SHP77 treated with DMSO at 0.1 percent for 48 hours (cell line): ENCODE data around the gene CDK6.

Experiments
- DNase-seq: peaks from one replicate; lab custom pipeline; 2025; lab: John Stamatoyannopoulos, UW

The CDK6 gene

DNA sequence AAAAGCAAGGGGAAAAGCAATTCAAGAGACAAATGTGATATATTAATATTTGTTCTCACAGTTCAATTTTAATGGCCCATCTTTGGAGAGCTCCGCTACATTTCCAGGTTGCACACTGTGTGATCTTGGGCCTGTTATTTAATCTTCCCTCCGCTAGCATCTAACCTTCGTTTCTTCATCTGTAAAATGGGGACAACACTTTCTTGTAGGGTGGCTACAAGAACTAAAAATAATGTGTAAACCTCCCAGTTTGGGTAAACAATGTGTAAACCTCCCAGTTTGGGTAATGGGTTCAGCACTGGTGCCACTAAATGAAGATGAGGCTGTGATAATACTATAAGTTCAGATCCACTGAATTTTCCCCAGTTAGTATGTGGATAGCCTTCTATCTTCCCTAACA lies 99.5 kb downstream of the CDK6 start:
- no peak for DNase-seq

DNA sequence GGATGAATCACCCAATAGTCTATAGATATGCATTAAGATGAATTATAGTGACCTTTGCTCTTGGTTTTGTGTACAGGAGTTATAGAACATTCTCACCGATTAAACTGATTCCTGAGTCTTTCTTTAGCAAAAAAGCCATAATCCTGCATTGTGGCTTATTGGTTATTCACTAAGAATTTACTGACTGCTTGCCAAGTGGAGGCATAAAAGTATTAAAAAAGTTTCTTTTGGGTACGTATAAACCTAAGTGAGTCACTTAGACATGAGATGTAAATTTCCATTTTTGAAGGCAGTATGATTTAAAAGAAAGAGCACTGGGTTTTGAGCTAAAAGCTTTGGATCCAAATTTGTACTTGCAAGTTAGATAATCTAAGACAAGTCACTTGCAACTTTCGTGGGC lies 100.7 kb downstream of the CDK6 start:
- DNase-seq: no peak

DNA sequence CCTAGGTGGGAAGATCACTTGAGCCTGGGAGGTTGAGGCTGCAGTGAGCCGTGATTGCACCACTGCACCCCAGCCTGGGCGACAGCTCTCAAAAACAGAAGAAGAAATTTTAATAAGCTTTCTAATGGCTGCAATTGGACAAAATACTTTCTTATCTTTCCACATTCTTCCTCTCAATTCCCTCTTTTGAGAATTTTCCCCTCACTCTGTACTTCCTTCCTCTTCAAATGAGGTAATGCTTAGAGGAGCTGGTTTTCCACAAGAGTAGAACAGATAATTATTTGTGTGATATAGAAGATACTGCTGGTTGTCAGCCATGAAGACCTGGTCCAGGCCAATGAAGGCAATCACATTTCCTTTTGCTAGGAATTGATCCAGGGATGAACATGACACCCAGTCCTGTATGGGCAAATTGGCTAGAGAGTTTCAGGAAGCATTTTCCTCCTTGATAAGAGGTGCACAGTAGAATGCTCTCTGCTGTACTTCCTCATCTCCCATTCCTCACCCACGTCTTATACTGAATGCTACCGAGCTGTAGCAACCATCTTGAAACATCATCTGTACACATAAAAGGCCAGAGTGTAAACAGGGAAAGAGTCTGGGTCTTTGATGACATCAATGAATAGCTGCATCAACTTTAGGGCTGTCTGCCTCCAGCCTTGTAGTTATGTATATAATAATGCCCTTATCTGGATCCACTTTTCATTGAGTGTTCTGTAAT lies 103.9 kb downstream of the CDK6 start:
- no peak for DNase-seq

DNA sequence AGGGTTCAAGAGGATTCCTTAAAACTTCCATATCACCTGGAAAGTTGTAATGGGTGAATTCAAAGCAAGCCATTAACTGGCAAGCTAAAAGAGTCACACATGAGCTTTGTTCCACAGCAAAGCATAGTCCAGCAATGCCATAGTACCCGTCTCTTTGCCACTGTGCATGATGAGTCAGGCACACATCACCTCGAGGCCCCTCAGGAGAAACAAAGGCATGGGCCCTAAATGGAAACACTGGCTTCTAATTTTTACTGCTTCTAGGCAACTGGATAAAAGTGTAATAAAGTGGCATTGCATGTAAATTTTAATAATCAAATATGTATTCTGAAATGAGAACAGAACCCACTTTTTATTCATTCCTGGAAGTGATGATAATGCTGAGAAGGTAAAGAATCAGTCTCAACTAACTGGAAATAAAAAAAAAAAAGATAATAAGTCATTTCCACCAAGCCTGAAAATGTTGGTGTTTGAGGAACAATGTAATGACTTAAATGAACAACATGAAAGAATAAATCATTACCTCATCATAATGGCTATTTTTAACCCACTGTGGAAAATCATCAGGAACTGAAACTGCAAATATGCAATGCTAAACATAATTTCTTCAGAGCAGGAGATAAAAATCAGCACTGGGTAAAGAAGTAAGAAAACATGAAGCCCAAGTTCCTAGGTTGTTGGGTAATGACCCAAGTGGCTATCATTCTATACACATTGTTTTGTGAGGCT lies 104.9 kb downstream of the CDK6 start:
- no peak for DNase-seq

DNA sequence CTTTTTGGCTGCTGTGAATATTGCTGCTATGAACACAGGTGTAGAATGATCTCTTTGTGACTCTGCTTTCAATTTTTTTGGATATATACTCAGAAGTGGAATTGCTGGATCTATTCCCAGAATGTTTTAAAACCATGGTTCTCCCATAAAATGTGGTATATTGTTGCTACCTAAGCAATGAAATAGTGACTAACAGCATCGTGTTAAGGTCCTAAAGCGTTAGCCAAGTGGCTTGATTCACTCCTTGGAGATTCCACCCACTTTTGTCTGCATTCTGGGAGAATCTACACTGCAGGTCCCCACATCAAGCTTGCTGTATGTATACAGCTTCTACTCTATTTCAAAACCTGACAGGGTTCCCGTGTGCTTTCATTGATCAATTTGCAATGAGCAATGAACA lies 105.6 kb downstream of the CDK6 start:
- DNase-seq: no peak

DNA sequence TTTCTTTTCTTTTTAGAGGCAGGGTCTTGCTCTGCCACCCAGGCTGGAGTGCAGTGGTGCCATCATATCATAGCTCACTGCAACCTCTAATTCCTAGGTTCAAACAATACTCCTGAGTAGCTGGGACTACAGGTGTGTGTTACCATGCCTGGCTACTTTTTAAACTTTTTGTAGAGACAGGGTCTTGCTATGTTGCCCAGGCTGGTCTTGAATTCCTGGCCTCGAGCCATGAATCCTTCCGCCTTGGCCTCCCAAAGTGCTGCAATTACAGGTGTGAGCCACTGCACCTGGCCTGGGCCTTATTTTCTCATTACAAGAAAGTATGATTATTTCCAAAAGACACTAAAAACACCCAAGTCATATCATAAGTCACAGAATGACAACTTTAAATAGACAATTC lies 106.6 kb downstream of the CDK6 start:
- no peak for DNase-seq

DNA sequence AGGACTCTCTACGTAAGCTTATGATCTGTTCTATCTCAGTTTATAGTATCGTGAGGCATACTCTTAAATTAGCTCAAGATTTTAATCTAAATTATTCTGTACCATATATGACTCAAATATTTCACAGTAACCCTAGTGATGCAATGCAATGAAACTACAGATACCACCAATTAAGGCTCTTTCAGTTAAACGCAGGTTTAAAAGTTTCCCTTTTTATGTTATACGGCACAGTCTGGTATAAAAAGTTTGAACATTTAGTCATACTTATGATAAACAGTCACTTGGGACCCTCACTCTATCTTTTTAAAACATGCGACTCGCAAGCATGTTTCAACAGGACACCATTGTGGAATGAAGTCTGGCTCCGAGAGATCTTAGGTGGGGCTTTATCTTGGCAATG lies 107.2 kb downstream of the CDK6 start:
- DNase-seq: no peak

DNA sequence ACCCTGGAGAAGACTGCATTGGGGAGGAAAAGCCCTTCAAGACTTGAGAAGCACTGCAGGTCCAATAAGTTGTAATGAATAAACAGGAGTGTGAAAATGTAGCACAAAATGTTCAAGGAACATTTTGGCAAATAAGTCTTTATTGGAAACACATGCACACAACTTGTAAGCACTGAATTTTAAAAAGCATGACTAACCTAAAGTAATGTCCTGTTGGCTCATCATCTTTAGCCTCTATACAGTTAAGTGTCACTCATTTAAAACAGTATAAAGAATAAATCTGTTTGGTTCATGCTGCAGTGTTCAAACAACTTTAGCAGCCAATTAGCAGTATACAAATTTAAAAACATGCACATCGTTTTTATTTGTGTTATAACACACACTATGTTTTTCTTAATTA lies 108.6 kb downstream of the CDK6 start:
- DNase-seq: no peak

DNA sequence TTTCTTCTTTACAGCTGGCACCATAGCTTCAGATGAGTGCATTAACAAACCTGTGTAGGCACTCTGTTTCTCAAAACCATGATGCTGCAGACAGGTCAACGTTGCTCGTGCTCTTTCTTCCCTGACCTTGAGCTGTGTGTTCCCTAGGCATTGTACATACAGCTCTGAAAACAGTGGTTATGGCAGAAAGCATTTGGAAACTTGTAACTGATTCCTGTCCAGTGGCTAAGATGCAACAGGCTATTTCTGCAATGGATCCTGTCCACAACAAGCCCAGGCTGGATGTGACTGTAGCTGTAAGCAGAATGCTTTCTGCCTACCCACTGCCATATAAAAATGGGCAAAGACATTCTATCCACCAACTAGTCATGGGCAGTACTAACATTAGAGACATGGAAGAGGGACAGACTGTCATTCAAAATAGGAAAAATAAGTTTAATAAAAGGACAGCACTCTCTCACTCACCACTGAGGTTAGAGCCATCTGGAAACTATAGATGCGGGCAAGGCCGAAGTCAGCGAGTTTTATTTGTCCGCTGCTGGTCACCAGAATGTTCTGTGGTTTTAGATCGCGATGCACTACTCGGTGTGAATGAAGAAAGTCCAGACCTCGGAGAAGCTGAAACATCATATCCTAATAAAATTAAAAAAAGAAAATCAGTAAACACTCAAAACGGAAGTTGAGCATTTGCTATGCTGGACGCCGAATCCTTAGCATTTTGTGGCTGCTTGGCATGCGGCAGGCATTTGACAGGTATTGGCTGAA lies 111.0 kb downstream of the CDK6 start:
- no peak for DNase-seq

DNA sequence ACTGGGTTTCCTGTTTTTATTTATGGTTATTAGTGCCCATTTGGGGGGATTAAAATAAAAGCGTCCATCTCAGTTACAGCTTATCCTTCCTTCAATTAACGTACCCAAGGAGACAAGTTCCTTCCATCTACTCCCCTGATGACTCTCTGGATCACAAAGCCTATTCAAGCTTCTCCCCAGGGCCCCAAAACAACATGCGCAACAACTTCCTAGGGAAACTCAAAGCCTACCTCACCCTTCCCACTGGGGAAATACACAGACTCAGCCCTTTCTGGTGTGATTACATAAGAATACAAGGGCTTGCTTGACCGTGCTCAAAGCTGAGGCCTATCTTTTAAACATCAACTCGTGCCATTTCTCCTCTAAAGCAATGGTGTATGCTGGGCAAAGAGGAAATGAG lies 112.4 kb downstream of the CDK6 start:
- no peak for DNase-seq

DNA sequence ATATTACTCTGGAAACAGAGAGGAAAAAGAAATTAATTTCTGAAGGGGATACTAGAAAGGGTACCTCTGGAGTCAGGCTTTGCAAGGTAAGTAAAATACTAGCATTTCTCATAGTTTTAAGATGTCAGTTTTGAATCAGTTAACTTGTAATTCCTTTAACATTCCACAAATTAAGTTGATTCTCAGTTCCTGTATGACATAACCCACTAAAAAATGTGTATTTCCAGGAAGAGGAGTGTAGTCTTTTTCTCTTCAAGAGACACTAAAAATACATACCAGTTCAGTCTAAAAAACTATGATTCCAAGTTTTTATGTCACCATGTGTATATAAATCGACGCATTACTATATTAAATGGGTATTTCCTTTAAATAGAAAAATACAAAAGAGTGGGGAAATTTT lies 113.2 kb downstream of the CDK6 start:
- DNase-seq: no peak

DNA sequence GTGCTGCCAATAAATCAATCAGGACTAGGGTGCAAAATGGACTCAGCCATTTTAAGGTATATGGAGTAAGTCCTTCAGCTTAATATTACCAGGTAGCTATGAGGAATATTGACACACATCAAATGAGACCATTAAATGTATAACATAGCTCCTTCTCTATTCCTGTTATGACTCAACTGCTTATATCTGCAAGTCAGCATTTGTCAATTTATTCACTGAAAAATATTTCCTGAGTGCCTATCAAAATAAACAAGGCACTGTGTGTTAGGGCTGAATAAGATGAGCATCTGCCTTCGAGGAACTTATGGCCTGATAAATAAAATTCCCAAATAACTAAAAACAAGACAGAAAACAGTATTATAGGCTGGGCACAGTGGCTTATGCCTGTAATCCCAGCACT lies 113.8 kb downstream of the CDK6 start:
- DNase-seq: no peak

DNA sequence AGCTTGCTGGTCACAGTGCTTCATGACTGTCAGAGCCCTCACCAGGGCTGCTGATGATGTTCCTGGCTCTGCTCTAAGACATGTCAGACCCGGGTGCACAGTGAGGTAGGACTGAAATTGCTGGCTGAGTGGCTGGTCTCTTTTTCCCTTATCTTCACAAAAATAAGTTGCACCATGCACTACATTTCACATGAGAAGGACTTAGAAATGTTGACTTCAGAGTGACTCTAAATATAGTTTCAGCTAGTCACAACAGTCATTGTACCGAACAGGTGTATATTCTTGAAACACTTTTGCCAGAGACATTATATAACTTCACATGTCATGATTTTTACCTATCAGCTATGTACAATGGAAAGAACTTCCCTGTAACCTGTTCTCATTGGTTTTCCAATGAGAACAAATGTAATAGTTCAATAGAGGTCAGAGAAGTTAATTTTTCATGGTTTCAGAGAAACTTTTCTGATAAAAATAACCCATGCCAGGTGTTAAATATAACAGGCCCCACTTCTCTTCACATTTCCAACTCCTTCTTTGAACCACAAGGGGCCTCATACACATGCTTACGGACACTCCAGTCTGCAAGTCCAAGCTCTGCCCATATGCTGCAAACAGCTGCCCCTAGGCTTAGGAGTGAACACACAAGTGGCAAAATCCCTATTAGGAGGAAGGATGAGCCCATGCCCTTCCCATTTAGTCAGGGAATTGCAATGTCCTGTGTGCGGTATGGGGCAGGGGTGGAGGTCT lies 115.6 kb downstream of the CDK6 start:
- no peak for DNase-seq

DNA sequence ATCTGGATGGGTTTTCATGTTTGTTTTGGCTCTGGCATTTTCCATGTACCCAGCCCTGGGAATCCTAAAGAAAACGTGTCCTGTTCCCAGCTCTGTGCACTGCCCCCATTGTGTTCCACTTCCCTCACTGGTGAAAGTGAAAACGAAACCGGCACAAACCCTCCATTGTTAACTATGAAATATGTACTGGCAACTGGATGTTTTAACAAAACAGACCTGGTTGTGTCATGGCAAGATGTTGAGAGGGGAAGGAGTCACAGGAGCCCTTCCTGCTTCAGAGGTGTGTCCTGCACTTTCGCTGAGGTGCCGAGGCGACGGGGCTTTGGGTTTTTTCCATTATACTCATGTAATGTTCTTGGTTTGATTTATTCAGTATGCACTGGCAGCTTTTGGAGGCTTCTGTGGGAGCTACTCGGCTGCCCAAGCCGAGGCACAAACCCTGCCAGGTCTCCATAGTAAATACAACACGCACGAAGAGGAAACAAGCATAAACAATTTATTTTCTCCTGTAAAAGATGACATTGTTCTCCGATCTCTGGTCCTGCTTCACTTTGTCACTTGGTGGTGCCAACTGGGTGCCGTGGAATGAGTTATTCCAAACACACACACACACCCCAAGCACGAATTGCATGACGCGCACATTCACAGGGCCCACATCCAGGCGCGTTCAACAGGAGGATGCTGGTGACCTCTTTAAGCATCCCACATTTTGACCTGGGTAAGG lies 118.2 kb downstream of the CDK6 start:
- DNase-seq: peak; percentile 54

DNA sequence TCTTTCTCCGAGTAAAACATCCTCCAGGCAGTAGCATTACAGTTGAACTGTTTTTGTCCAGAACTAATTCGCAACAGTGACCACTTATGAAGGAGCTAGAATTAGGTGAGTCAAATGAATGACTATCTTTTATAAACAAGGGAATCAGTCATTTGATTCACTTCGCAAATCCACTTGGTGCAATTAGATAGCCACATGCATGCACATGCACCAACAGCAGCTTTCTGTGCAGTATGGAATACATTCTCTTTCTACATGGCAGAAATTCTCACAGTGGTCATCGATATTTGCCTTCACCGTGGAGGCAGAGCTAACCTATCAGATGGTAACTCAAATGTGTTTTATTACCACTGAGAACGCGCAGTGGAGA lies 118.8 kb downstream of the CDK6 start:
- no peak for DNase-seq

DNA sequence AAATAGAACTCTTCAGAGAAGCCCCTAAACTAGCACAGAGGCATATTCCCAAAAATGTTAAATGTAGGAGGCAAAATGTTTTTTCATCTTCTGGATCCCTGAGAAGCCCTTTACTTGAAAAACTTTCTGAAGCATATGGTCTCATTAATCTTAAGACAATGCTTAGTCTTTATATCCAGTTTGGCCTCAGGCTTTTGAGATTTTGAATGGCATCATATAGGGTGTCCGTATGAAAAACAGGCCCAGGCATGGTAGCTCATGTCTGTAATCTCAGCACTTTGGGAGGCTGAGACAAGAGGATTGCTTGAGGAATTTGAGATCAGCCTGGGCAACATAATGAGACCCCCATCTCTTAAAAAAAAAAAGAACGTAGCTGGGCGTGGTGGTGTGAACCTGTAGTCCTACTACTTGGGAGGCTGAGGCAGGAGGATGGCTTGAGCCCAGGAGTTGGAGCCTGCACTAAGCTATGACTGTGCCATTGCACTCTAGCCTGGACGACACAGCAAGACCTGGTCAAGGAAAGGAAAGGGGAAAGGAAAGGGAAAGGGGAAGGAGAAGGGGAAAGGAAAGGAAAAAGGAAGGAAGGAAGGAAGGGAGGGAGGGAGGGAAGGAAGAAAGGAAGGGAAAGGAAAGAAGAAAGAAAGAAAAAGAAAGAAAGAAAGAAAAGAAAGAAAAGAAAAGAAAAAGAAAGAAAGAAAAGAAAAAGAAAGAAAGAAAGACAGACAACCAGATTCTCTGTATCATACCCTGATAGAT lies 119.4 kb downstream of the CDK6 start:
- no peak for DNase-seq

DNA sequence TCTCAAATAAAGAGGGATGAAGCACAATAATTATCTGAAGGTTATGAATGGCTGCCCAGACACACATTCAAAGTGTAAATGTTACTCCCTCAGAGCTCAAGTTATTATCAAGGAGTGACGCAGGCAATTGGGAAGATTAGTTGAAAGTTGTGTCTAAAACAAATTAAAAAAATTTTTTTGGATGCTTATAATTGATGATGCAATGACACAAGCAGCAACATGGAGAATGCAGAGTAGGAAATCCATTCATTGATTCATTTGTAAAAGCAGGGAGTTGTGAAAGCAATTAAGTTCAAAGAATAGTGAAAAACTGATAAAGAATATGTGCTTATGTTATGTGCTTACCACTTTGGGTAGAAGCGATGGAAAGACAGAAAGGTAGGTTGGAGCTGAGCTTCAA lies 120.4 kb downstream of the CDK6 start:
- no peak for DNase-seq

DNA sequence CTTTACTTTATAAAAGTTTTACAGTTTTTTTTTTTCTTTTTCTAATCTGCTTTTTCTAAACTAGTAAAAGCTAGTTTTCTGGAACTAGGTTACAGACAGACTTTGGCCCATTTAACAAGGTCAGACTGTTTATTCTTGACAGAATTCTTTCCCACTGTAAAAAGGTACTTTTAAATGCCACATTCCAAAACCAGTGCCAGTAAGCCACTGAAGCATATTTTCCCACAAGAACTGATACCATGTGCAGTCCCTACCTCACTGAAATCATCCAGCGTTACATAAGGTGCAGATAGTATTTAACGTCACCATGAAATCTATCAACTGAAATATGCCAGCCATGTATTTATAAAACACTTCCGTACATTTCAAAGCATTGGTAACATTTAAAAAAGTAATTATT lies 121.6 kb downstream of the CDK6 start:
- no peak for DNase-seq

DNA sequence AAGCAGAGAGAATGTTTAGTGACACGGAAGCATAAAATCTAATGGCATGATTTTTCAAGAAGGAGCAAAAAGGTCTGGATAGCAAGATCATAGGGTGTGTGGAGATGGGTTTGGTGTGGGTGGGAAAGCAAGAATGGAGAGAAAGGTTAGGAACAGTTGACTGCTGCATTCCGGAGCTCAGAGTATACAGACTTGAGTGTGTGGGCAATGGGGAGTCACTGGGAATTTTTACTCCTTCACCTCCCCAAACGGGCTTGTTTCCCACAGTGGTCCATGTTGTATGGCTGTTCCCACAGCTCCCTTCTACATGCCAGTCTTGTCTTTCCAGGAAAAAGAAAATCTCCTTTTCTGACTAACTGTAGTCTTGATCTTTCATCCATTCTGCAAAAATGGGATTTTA lies 122.1 kb downstream of the CDK6 start:
- DNase-seq: no peak

DNA sequence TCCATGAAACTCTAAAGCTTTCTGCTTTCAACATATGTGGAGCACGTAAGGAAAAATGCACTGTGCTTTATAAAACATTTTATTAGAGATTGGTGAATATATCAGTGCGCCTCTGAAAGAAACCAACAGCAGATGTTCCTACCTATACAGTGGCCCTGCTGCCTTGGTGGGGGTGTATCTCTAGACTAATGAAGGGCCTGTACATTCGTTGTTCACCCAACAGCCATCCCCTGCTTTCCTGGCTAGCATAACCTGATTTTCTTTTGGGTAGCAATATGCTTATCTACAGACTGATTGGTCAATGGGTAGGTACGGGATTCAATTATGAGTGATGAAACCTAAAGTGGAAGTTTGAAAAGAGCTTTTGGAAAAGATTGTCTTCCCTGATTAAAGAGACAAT lies 126.5 kb downstream of the CDK6 start:
- DNase-seq: no peak

DNA sequence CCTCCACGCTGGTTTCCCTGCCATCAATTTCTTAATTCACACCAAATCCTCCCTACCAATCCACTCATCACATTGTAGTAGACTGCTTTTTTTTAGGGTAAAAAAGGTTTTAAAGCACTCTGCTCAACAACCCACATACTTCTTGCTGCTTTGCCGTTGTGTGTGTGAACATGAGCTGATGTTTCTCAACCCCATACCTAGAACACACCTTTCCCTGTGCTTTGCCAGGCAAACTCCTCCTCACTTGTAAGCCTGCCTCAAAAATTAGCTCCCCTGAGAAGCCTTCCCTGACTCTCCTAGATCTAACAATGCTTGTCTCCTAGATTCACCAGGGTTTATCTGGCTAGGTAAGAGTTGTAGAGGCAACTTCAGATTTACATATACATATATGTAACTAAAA lies 127.2 kb downstream of the CDK6 start:
- no peak for DNase-seq
